T-cell (primary cell): ENCODE data around the gene SNX15. TPM values are rescaled to one million over a fixed set of nuclear protein-coding genes. Genes with fewer than 3 reads are reported as not detected.
A peak's percentile ranks its signal among the peaks of the same experiment; 100 is the strongest.

Experiments
- ATAC-seq, 4 experiments: fragments of 200-7000 bp in 3 of 4; fragments of 150-1000 bp in 1 of 4; cut with Tn5 transposase; replicated peaks in 1 of 4; 1 replicate in 3 of 4; 2 replicates in 1 of 4; pipeline ENCODE4 v1.10.0; 2021; ENCODE audit warnings: moderate library complexity in 3 of 4, mild to moderate bottlenecking in 2 of 4, moderate number of reproducible peaks in 1 of 4
- CTCF ChIA-PET, 2 donors: fragments of 300-600 bp; sonication (Branson Sonifier 250); formaldehyde crosslinking; loops; one replicate each; lab custom pipeline; 2022; ENCODE audit warnings: antibody characterized with exemption in 2 of 2; lab: Charles Lee
- POLR2A ChIA-PET, 2 donors: fragments of 300-600 bp; sonication (Branson Sonifier 250); formaldehyde crosslinking; loops; one replicate each; lab custom pipeline; 2022; ENCODE audit warnings: antibody characterized with exemption in 2 of 2; lab: Charles Lee
- DNase-seq, 35 experiments: peaks; one replicate each; pipeline versions ENCODE4 v3.0.0 to v3.0.0-alpha.2; 2013 to 2023
- H3K27ac ChIP-seq: one replicate; pipeline ENCODE4 v1.5.1; 2013; ENCODE audit warnings: low read length
- H3K27me3 ChIP-seq, 2 experiments: replicated peaks in 1 of 2; 1 replicate in 1 of 2; 2 replicates in 1 of 2; pipeline versions ENCODE4 v1.6.1 to v1.7.0; 2013; ENCODE audit warnings: low read length in 1 of 2, mixed read lengths in 1 of 2; ENCODE audit not compliant: control insufficient read depth in 2 of 2, insufficient read depth in 2 of 2; ENCODE audit errors: extremely low read depth in 1 of 2
- H3K36me3 ChIP-seq, 2 donors: 1 replicate in 1 of 2; 2 replicates in 1 of 2; pipeline versions ENCODE4 v1.6.1 to v1.7.0; 2013; ENCODE audit warnings: low read length in 1 of 2; ENCODE audit not compliant: control insufficient read depth in 2 of 2, insufficient read depth in 1 of 2; ENCODE audit errors: extremely low read depth in 1 of 2
- H3K4me1 ChIP-seq, 2 experiments: 1 replicate in 1 of 2; 2 replicates in 1 of 2; pipeline versions ENCODE4 v1.6.1 to v1.7.0; 2013; ENCODE audit warnings: low read length in 2 of 2, mixed read lengths in 1 of 2; ENCODE audit not compliant: insufficient read depth in 2 of 2, control insufficient read depth in 1 of 2; ENCODE audit errors: extremely low read depth in 1 of 2
- H3K4me3 ChIP-seq, 2 donors: 1 replicate in 1 of 2; 2 replicates in 1 of 2; pipeline versions ENCODE4 v1.5.1 to v1.7.0; 2013; ENCODE audit warnings: mild to moderate bottlenecking in 2 of 2, low read length in 1 of 2, moderate library complexity in 1 of 2; ENCODE audit not compliant: control insufficient read depth in 1 of 2; ENCODE audit errors: extremely low read depth in 1 of 2
- H3K9me3 ChIP-seq: 2 replicates; pipeline ENCODE4 v1.7.0; 2013
- H3K27ac Mint-ChIP-seq, 2 donors: one replicate each; pipeline ENCODE4 v1.8.0; 2020 to 2021; ENCODE audit warnings: mild to moderate bottlenecking in 2 of 2, mixed read lengths in 2 of 2
- H3K27me3 Mint-ChIP-seq, 2 donors: one replicate each; pipeline ENCODE4 v1.8.0; 2021 to 2022; ENCODE audit warnings: mixed read lengths in 2 of 2
- H3K36me3 Mint-ChIP-seq: one replicate; pipeline ENCODE4 v1.8.0; 2021; ENCODE audit warnings: mixed read lengths
- H3K4me1 Mint-ChIP-seq, 3 donors: one replicate each; pipeline ENCODE4 v1.8.0; 2020 to 2022; ENCODE audit warnings: mixed read lengths in 3 of 3, mild to moderate bottlenecking in 1 of 3
- H3K4me3 Mint-ChIP-seq, 3 donors: one replicate each; pipeline ENCODE4 v1.8.0; 2020 to 2022; ENCODE audit warnings: mild to moderate bottlenecking in 3 of 3, mixed read lengths in 3 of 3, moderate library complexity in 3 of 3
- H3K9me3 Mint-ChIP-seq, 3 donors: one replicate each; pipeline ENCODE4 v1.8.0; 2020 to 2022; ENCODE audit warnings: mixed read lengths in 3 of 3
- WGBS: methylation state at CpG from one replicate; pipeline ENCODE4 v1.1.5; 2013; ENCODE audit warnings: missing lambda C conversion rate; ENCODE audit not compliant: insufficient coverage; 5-methylcytosine and 5-hydroxymethylcytosine counted together
- total RNA-seq, 35 experiments: library from RNA in 6 of 35; stranded (reverse) in 6 of 35; fragments of 120-200 nt in 1 of 35; gene quantifications; one replicate each; pipeline versions ENCODE4 v1.2.1 to v1.2.4 and lab custom pipeline; 2013 to 2026

SNX15 gene
- total RNA-seq, 5 donors from 2014 or later (not counting 1 experiment from before 2014, with no cell fraction given): 19.6 to 28.6 (median 25.4) TPM

DNA sequence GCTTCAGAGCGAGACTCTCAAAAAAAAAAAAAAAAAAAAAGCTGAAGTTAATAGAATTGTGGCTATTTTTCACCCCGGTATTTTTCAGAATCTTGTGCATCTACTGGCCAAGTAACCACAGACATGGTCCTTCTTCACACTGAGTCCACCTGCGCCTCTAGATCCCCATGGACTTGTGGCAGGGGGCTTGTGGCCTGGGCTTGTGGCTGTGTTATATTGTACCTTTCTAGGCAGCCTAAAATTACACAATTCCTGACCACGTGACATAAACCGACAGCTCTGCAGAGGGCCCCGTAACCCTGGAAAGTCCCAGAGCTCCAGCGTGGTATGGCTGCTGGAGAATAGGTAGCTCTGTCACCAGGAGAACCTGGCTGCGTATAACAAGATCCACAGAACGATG is 42.0 kb downstream of the SNX15 start:
- H3K27ac Mint-ChIP-seq: no peak overlapping the region
- no peaks in the 10 kb centered on the region for H3K36me3 ChIP-seq

DNA sequence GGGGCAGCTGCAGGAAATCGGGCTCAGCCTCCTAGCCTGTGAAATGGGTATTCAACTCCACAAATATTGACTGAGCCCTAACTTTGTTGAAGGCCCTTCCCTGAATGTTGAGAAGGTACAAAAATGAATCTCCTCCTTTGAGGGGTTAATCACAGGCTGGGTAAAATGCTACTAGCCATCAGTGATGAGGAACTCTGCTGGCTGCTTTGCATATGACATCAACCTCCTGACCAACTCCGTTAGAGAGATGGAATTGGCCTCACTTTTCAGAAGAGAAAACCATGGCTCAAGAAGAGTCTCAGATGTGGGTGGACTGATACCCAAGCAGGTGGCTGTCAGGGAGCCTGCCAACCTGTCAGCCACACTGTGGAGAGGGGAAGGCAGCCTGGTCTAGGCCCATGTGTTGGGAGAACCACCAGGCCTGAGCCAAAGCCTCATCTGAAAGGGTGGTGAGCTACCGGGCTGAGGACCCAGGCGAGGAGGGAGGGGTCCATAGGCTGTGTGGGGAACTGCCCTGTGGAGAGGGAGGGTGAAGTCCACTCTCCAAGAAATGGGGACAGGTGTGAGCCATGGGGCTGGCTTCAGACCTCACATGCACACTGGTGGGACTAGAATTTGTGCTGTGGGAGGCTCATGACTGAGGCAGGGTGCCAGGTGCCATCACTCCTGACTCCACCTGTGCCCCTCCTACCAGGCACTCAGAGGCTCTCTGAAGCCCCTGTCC is 44.8 kb downstream of the SNX15 start:
- no peaks in the 10 kb centered on the region for H3K36me3 ChIP-seq
- no peaks in the 10 kb centered on the region for H3K27me3 ChIP-seq
- H3K27ac Mint-ChIP-seq: no peak overlapping the region
- no peak overlapping the region for H3K27ac ChIP-seq
- 77% methylated on average over 2 of the region's 4 CpGs for WGBS
- no peaks in the 10 kb centered on the region for H3K27me3 Mint-ChIP-seq
- H3K4me1 Mint-ChIP-seq: no peaks in the 10 kb centered on the region
- ATAC-seq: no peak
- no peaks in the 10 kb centered on the region for H3K4me1 ChIP-seq
- no peak overlapping the region for H3K4me3 ChIP-seq
- H3K9me3 ChIP-seq: no peaks in the 10 kb centered on the region
- H3K4me3 Mint-ChIP-seq: no peak overlapping the region
- ChIA-PET CTCF (interaction anchor here in 1 of 2 donors (0.7 kb wide), 1 partner anchor 52 kb away, joined by 4 read pairs; no protein-coding TSS in a partner anchor), POLR2A (no interaction called here)
- no peaks in the 10 kb centered on the region for H3K36me3 Mint-ChIP-seq
- H3K9me3 Mint-ChIP-seq: no peaks in the 10 kb centered on the region
- no peak for DNase-seq

More for the DNA sequence above, 42.0 kb downstream of the SNX15 start:
- no peak for ATAC-seq
- no peak for DNase-seq
- H3K4me1 ChIP-seq: no peaks in the 10 kb centered on the region
- Mint-ChIP-seq H3K4me3 (no peak overlapping the region), H3K27me3 (no peaks in the 10 kb centered on the region), H3K4me1 (no peaks in the 10 kb centered on the region), H3K9me3 (no peaks in the 10 kb centered on the region), H3K36me3 (no peaks in the 10 kb centered on the region)
- no peak overlapping the region for H3K27ac ChIP-seq
- H3K4me3 ChIP-seq: no peak overlapping the region
- ChIA-PET CTCF (interaction anchor here in 1 of 2 donors (0.6 kb wide), 1 partner anchor 459 kb away, joined by 3 read pairs; no protein-coding TSS in a partner anchor), POLR2A (interaction anchor here in 1 of 2 donors (0.6 kb wide), 1 partner anchor 105 kb away, joined by 5 read pairs; no protein-coding TSS in a partner anchor)
- 41% methylated on average over 4 of the region's 9 CpGs for WGBS
- no peaks in the 10 kb centered on the region for H3K9me3 ChIP-seq
- H3K27me3 ChIP-seq: peaks cover 0 to 5% of the 10 kb centered on the region in 2 experiments

DNA sequence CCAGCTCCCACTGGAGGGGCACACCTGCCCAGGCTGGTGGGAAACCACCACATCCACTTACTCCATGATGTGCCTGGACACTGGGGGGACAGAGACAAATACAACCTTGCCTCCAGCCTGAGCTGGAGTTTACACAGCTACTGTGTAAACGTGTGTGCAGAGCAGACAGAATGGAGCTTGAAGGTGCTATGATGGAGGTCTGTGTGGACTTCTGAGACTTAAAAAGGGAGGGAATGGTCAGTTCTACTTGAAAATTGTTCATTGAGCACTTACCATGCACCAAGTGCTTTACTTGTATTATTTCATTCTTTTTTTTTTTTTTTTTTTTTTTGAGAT is 45.4 kb downstream of the SNX15 start:
- Histone ChIP-seq H3K4me1 (no peaks in the 10 kb centered on the region), H3K36me3 (no peaks in the 10 kb centered on the region), H3K27ac (no peak overlapping the region), H3K9me3 (no peaks in the 10 kb centered on the region), H3K4me3 (no peak overlapping the region), H3K27me3 (no peaks in the 10 kb centered on the region)
- H3K36me3 Mint-ChIP-seq: no peaks in the 10 kb centered on the region
- ChIA-PET CTCF (interaction anchor here in 1 of 2 donors (0.7 kb wide), 1 partner anchor 52 kb away, joined by 4 read pairs; no protein-coding TSS in a partner anchor), POLR2A (no interaction called here)
- H3K4me3 Mint-ChIP-seq: no peak overlapping the region
- H3K4me1 Mint-ChIP-seq: no peaks in the 10 kb centered on the region
- H3K27me3 Mint-ChIP-seq: no peaks in the 10 kb centered on the region
- DNase-seq (no peak), ATAC-seq (no peak)
- 80% methylated on average over 1 of the region's 1 CpG for WGBS
- H3K9me3 Mint-ChIP-seq: no peaks in the 10 kb centered on the region
- no peak overlapping the region for H3K27ac Mint-ChIP-seq

DNA sequence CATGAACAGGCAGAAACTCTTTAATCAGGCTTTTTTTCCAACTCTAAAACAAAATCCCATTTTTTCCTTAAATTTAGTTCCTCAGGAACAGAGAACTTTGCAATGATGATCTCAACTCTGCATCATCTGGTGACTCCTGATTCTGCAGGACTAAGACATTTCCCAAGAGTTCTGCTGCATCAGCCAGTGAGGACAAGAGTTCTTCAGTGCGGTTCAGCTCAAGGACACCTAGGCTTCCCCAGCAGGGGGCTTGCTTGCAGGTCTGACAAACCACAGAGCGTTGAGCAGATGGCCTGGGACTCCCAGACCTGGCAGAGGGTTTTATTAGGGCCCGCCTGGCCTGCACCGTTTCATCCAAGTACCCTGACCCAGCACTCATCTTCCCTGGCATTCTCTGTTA is 50.2 kb downstream of the SNX15 start:
- ChIA-PET POLR2A (no interaction called here), CTCF (no interaction called here)
- Mint-ChIP-seq H3K9me3 (no peaks in the 10 kb centered on the region), H3K4me1 (peaks cover 6 to 10% (median 10%) of the 10 kb centered on the region in 3 donors), H3K4me3 (no peak overlapping the region), H3K27me3 (no peaks in the 10 kb centered on the region), H3K36me3 (no peaks in the 10 kb centered on the region), H3K27ac (no peak overlapping the region)
- peaks cover 0 to 9% of the 10 kb centered on the region in 2 experiments for H3K4me1 ChIP-seq
- ATAC-seq (no peak), DNase-seq (no peak)
- H3K27ac ChIP-seq: no peak overlapping the region
- no peaks in the 10 kb centered on the region for H3K27me3 ChIP-seq
- WGBS: 88% methylated on average over 3 of the region's 4 CpGs
- no peak overlapping the region for H3K4me3 ChIP-seq
- H3K9me3 ChIP-seq: no peaks in the 10 kb centered on the region
- no peaks in the 10 kb centered on the region for H3K36me3 ChIP-seq

DNA sequence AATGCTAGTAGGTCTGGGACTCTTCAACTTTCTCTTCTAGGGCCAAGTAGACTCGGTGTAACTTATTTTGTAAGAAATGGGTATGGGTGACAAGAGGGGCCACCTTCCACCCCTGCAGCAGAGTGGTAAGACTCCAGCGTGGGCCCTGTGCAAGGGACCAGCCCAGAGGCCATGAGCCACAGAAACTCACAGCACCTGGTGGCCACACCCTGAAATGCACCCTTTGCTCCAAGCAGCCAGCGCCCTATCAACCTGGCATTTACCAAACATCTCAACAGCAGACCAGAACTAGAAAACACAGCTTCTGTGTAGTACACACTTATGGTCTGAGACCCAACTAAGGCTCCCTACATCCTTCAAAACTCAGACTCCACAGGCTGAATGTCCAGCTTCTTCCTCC is 50.9 kb downstream of the SNX15 start:
- no peaks in the 10 kb centered on the region for H3K27me3 Mint-ChIP-seq
- no peaks in the 10 kb centered on the region for H3K27me3 ChIP-seq
- peak overlapping the region; percentile 71 to 81 for H3K27ac Mint-ChIP-seq
- H3K4me1 Mint-ChIP-seq: peaks cover 6 to 16% (median 14%) of the 10 kb centered on the region in 3 donors
- ChIA-PET POLR2A (no interaction called here), CTCF (no interaction called here)
- no peak overlapping the region for H3K4me3 ChIP-seq
- WGBS: 80% methylated on average over 1 of the region's 3 CpGs
- DNase-seq (peak; percentile 35 to 85 (median 67)), ATAC-seq (peak; percentile 91 to 99 (median 98))
- H3K36me3 ChIP-seq: no peaks in the 10 kb centered on the region
- H3K4me3 Mint-ChIP-seq: no peak overlapping the region
- H3K9me3 Mint-ChIP-seq: no peaks in the 10 kb centered on the region
- H3K36me3 Mint-ChIP-seq: no peaks in the 10 kb centered on the region
- no peaks in the 10 kb centered on the region for H3K9me3 ChIP-seq
- H3K4me1 ChIP-seq: peaks cover 1 to 11% of the 10 kb centered on the region in 2 experiments
- H3K27ac ChIP-seq: peak overlapping the region; percentile 52

DNA sequence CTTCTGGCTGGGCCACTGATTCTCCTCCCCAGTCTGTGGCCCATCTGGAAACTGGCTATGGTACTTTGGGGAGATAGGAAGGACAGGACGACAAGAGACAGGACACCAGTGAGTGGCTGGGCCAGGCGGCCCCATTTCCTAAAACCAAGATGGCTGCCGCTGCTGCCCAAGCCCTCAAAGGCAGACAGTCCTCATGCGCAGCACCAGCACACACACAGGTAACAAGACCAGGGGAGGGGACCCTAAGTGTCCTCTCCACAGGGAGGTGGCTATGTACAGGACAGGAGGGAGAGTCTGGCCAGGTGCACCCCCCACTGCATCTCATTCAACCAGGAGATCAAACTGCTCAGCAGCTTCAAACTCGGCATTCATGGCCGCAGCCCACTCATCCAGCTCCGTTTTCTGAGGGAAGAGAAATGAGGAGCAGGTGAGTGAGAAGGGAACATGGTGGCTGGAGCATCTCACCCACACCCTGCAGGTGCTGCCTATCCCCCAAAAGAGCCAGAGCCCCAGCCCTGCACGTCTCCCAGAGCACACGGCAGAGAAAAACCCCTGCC is 51.6 kb downstream of the SNX15 start:
- Mint-ChIP-seq H3K36me3 (no peaks in the 10 kb centered on the region), H3K27ac (peak overlapping the region in 1 of 2 donors; percentile 81), H3K4me3 (no peak overlapping the region), H3K27me3 (no peaks in the 10 kb centered on the region), H3K4me1 (peaks cover 13 to 23% (median 19%) of the 10 kb centered on the region in 3 donors), H3K9me3 (no peaks in the 10 kb centered on the region)
- Histone ChIP-seq H3K4me3 (no peak overlapping the region), H3K27ac (peak overlapping the region; percentile 52), H3K9me3 (no peaks in the 10 kb centered on the region), H3K4me1 (peaks cover 6 to 18% of the 10 kb centered on the region in 2 experiments), H3K27me3 (no peaks in the 10 kb centered on the region), H3K36me3 (no peaks in the 10 kb centered on the region)
- CTCF ChIA-PET: interaction anchor here in 1 of 2 donors (0.6 kb wide), 1 partner anchor 45 kb away, joined by 5 read pairs; no protein-coding TSS in a partner anchor
- DNase-seq: no peak
- POLR2A ChIA-PET: no interaction called here
- no CpG with 5 or more reads among the region's 9 CpGs for WGBS
- ATAC-seq: no peak
